Karpas-422 (cell line): ENCODE data around the gene COL4A2. TPM values are rescaled to one million over a fixed set of nuclear protein-coding genes. Genes with fewer than 3 reads are reported as not detected.
"Not testable (repeated sequence)": the region's sequence is repeated elsewhere in the genome, so short reads cannot be mapped to it uniquely, and the experiment has no call there.

Experiments
- DNase-seq: peaks from one replicate; pipeline ENCODE4 v3.0.0-alpha.2; 2015
- H2AFZ ChIP-seq: fragments of 200-600 bp; sonication (generic); 2 replicates; pipeline ENCODE4 v1.6.1; 2014; ENCODE audit warnings: antibody characterized with exemption, low read length, mixed read lengths
- H3K27ac ChIP-seq: fragments of 200-600 bp; sonication (generic); 2 replicates; pipeline ENCODE4 v1.5.1; 2014; ENCODE audit warnings: mild to moderate bottlenecking, low read length, moderate library complexity
- H3K27me3 ChIP-seq: fragments of 200-600 bp; sonication (generic); 2 replicates; pipeline ENCODE4 v1.6.1; 2014; ENCODE audit warnings: low read length, mixed read lengths
- H3K36me3 ChIP-seq: fragments of 200-600 bp; sonication (generic); 2 replicates; pipeline ENCODE4 v1.6.1; 2014; ENCODE audit warnings: low read length, mixed read lengths; ENCODE audit not compliant: insufficient read depth
- H3K4me1 ChIP-seq: fragments of 200-600 bp; sonication (generic); 2 replicates; pipeline ENCODE4 v1.6.1; 2014; ENCODE audit warnings: mild to moderate bottlenecking, low read length, mixed read lengths
- H3K4me2 ChIP-seq: fragments of 200-600 bp; sonication (generic); 2 replicates; pipeline ENCODE4 v1.6.1; 2014; ENCODE audit warnings: low read length, low read depth, mild to moderate bottlenecking; ENCODE audit not compliant: poor library complexity, severe bottlenecking
- H3K4me3 ChIP-seq: fragments of 200-600 bp; sonication (generic); 2 replicates; pipeline ENCODE4 v1.5.1; 2014; ENCODE audit warnings: mild to moderate bottlenecking, antibody characterized with exemption, low read length, mixed read lengths
- H3K79me2 ChIP-seq: fragments of 200-600 bp; sonication (generic); 2 replicates; pipeline ENCODE4 v1.6.1; 2014; ENCODE audit warnings: mild to moderate bottlenecking, low read length, mixed read lengths
- H3K9ac ChIP-seq: fragments of 200-600 bp; sonication (generic); 2 replicates; pipeline ENCODE4 v1.6.0; 2014; ENCODE audit warnings: low read length
- H3K9me2 ChIP-seq: fragments of 200-600 bp; sonication (generic), shearing (Covaris generic); replicated peaks from 2 replicates; pipeline ENCODE4 v1.6.0; 2014; ENCODE audit warnings: mild to moderate bottlenecking, low read length, moderate library complexity; ENCODE audit not compliant: insufficient read depth
- H3K9me3 ChIP-seq: fragments of 300-700, 200-600 bp; sonication (generic); 2 replicates; pipeline ENCODE4 v1.6.1; 2014; ENCODE audit warnings: low read length, mixed read lengths
- H4K20me1 ChIP-seq: fragments of 200-600 bp; sonication (generic); 2 replicates; pipeline ENCODE4 v1.6.1; 2014; ENCODE audit warnings: mild to moderate bottlenecking, antibody characterized with exemption, low read length, low read depth; ENCODE audit not compliant: insufficient read depth
- total RNA-seq: library from RNA; depleted of rRNA; stranded (reverse); fragments of >200 nt; shearing (Covaris generic); gene quantifications from 2 replicates; pipeline ENCODE4 v1.2.3, GENCODE V29; 2014; ENCODE audit warnings: low replicate concordance

The COL4A2 gene
- total RNA-seq, 1 experiment from 2014 or later: not detected

DNA sequence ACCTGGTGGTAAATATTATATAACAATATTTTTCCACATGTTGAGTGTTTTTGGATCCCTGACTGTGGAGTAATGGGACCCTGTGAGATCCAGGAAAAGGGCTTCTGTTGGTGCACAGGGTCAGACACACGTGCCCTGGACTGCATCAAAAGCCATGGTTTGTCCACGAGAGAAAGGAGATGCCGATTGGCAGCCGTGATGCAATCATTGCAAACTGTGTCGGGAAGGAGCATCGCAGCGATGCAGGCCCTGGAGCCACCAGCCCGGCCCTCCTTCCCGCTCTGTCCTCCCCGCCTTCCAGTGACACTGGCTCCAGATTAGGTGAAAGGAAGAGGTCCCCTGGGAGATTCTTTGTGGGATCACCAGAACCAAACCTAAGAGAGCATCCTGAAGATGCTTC lies 9.1 kb downstream of the COL4A2 start:
- no peak overlapping the region for H3K9ac ChIP-seq
- no peaks in the 10 kb centered on the region for H3K79me2 ChIP-seq
- H2AFZ ChIP-seq: no peak overlapping the region
- no peaks in the 10 kb centered on the region for H3K36me3 ChIP-seq
- no peaks in the 10 kb centered on the region for H3K27me3 ChIP-seq
- no peak overlapping the region for H3K4me3 ChIP-seq
- DNase-seq: no peak
- no peak overlapping the region for H3K4me2 ChIP-seq
- no peak overlapping the region for H3K27ac ChIP-seq
- no peaks in the 10 kb centered on the region for H4K20me1 ChIP-seq
- H3K9me3 ChIP-seq: no peaks in the 10 kb centered on the region
- no peaks in the 10 kb centered on the region for H3K4me1 ChIP-seq
- no peaks in the 10 kb centered on the region for H3K9me2 ChIP-seq

DNA sequence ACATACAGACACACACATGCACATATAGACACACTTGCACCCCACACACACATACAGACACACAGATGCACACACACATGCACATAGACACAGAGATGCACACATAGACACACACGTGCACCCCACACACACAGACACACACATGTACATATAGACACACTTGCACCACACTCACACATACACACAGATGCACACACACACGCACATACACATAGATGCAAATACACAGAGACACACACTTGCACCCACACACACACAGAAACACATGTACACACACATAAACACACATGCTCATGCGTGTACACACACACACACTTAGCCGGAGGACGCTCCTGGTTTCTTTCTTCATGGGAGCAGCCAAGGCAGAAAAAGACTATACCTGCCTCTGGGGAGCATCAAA lies 10.0 kb downstream of the COL4A2 start:
- Histone ChIP-seq H2AFZ (no peak overlapping the region), H3K27me3 (no peaks in the 10 kb centered on the region), H3K9me2 (no peaks in the 10 kb centered on the region), H3K4me1 (no peaks in the 10 kb centered on the region), H3K27ac (no peak overlapping the region), H3K36me3 (no peaks in the 10 kb centered on the region), H3K4me2 (no peak overlapping the region), H3K4me3 (no peak overlapping the region), H3K79me2 (no peaks in the 10 kb centered on the region), H3K9ac (no peak overlapping the region), H4K20me1 (no peaks in the 10 kb centered on the region), H3K9me3 (no peaks in the 10 kb centered on the region)
- no peak for DNase-seq

DNA sequence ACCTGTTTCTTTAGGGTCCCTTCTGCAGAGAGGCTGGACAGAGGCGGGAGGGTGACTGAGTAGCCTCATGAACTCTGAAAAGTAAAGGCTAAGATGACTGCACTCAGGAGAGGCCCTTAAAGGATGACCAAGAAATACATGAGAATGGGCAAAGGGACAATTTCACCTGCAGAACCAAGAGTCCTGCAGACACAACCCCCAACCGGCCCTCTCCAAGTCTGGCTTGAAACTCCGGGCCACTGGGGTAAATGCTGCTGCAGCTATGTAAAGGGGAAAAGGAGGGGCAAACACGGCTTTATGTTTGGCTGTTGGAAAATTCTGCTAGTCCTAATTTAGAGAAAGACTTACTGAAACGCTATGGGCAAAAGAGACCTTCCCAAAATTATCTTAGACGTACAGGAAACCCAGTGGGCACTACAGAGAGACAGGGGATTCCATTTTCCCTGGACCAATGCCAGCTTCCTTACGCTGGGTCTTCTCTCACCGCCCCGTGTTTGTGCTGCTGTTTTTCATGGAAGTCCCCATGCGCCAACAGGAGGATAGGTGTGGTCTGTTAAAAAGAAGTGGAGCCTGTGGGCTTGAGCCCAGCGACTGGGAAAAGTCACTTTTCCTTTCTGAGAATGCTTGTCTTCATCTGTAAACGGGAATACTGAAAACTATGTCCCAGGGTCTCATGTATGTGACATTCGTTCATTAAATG lies 10.6 kb downstream of the COL4A2 start:
- Histone ChIP-seq H4K20me1 (no peaks in the 10 kb centered on the region), H3K9me3 (no peaks in the 10 kb centered on the region), H3K4me3 (no peak overlapping the region), H3K4me2 (no peak overlapping the region), H2AFZ (no peak overlapping the region), H3K36me3 (no peaks in the 10 kb centered on the region), H3K27me3 (no peaks in the 10 kb centered on the region), H3K9ac (no peak overlapping the region), H3K27ac (no peak overlapping the region), H3K9me2 (no peaks in the 10 kb centered on the region), H3K79me2 (no peaks in the 10 kb centered on the region), H3K4me1 (no peaks in the 10 kb centered on the region)
- DNase-seq: no peak

DNA sequence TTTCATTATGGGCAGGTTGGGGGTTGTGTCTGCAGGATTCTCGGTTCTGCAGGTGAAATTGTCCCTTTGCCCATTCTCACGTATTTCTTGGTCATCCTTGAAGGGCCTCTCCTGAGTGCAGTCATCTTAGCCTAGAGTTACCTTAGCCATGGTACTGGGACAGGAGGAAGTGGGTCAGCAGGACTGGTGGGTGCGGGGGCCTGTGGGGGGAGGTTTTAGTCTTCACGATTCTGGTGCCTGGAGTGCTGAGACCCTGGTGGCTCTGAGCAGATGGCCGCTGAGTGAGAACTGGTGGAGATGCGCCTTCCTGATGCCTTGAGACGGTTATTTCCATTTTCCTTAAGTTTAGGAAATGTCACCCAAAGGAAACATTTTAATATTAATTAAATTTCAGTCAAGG lies 11.8 kb downstream of the COL4A2 start:
- no peaks in the 10 kb centered on the region for H3K9me2 ChIP-seq
- no peaks in the 10 kb centered on the region for H3K9me3 ChIP-seq
- H3K4me1 ChIP-seq: no peaks in the 10 kb centered on the region
- no peak overlapping the region for H3K4me3 ChIP-seq
- no peak overlapping the region for H3K27ac ChIP-seq
- H3K79me2 ChIP-seq: no peaks in the 10 kb centered on the region
- no peaks in the 10 kb centered on the region for H3K27me3 ChIP-seq
- H2AFZ ChIP-seq: no peak overlapping the region
- no peak overlapping the region for H3K4me2 ChIP-seq
- DNase-seq: no peak
- H3K36me3 ChIP-seq: no peaks in the 10 kb centered on the region
- no peaks in the 10 kb centered on the region for H4K20me1 ChIP-seq
- H3K9ac ChIP-seq: no peak overlapping the region

DNA sequence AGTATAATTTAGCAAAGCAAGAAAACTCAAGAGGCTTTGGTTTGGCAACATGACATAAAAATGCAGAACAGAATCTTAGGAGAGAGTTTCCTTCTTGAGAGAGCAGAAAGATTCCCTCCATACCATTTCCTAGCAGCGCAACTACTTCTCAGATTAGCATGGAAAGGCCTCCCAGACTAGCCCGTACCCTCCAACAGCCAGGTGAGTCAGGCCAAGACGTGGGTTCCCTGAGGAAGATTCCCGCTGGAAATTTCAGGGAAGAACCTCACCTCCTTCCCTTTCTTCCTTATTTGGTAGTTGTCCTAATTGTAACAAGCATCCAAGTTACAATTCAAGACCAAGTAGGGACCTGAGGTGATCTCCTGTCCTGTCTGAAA lies 12.3 kb downstream of the COL4A2 start:
- no peaks in the 10 kb centered on the region for H3K9me2 ChIP-seq
- H2AFZ ChIP-seq: no peak overlapping the region
- no peaks in the 10 kb centered on the region for H3K36me3 ChIP-seq
- no peak overlapping the region for H3K9ac ChIP-seq
- no peak overlapping the region for H3K4me3 ChIP-seq
- no peaks in the 10 kb centered on the region for H3K9me3 ChIP-seq
- H3K27ac ChIP-seq: no peak overlapping the region
- H3K79me2 ChIP-seq: no peaks in the 10 kb centered on the region
- H3K4me2 ChIP-seq: no peak overlapping the region
- no peaks in the 10 kb centered on the region for H4K20me1 ChIP-seq
- H3K4me1 ChIP-seq: no peaks in the 10 kb centered on the region
- no peaks in the 10 kb centered on the region for H3K27me3 ChIP-seq
- no peak for DNase-seq

DNA sequence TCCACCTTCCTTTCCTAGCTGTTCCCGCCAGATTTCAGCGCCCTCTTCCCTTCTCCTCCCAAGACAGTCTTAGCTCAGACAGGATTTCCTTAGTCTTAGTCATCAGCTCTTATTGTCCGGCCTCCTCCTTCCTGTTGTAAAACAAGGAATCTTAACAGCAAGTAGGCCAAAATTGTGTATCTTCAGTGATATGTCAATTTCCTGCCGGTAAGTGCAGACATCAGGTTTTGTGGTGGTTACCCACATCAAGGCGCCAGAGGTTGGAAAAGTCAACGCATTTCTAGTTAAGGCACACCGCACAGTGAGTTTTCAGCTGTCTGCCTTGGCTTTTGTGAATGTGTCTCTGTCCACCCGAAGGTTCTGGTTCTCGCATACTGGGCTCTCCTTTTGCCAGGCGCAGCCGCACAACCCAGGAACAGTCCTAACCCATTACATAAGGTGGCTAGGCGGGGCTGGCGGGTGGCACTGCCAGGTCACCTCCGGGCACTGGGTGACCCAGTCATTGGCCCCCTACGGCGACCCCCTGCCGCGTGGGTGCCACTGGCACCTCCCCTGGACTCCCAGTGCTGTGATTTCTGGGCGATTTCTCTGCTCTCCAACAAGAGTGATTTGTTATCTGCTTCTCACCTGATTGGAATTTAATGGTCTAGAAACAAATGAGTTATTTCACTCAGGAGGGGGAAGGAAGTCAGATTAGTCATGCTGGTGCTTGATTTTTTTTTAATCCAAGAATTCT lies 12.9 kb downstream of the COL4A2 start:
- no peaks in the 10 kb centered on the region for H3K79me2 ChIP-seq
- no peak overlapping the region for H2AFZ ChIP-seq
- H3K27me3 ChIP-seq: no peaks in the 10 kb centered on the region
- H3K4me1 ChIP-seq: no peaks in the 10 kb centered on the region
- H3K36me3 ChIP-seq: no peaks in the 10 kb centered on the region
- no peak overlapping the region for H3K27ac ChIP-seq
- DNase-seq: no peak
- H3K9me2 ChIP-seq: no peaks in the 10 kb centered on the region
- no peaks in the 10 kb centered on the region for H3K9me3 ChIP-seq
- no peaks in the 10 kb centered on the region for H4K20me1 ChIP-seq
- no peak overlapping the region for H3K4me3 ChIP-seq
- H3K9ac ChIP-seq: no peak overlapping the region
- no peak overlapping the region for H3K4me2 ChIP-seq

DNA sequence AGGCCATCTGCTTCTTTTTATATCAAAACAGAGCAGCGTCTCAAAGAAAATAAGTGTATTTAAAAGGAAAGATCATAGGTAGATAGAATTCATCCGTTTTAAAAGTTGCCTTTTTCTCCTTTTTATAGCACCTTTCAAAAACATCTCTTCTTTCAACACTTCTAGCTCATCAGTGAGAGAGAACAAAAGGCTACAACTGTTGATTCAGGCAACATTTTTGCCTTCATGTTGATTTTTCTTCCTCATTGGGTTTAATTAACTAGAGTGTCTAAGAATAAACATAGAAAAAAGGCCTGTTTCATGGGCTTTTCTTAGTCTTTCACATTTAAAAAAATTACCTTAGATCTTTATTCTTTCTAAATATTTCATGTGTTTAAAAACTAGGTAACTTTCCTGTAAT lies 13.6 kb downstream of the COL4A2 start:
- H3K9me2 ChIP-seq: no peaks in the 10 kb centered on the region
- H3K4me3 ChIP-seq: no peak overlapping the region
- DNase-seq: no peak
- no peaks in the 10 kb centered on the region for H3K79me2 ChIP-seq
- no peak overlapping the region for H2AFZ ChIP-seq
- H3K27me3 ChIP-seq: no peaks in the 10 kb centered on the region
- no peak overlapping the region for H3K27ac ChIP-seq
- no peaks in the 10 kb centered on the region for H3K9me3 ChIP-seq
- H3K4me2 ChIP-seq: no peak overlapping the region
- H3K9ac ChIP-seq: no peak overlapping the region
- no peaks in the 10 kb centered on the region for H4K20me1 ChIP-seq
- H3K4me1 ChIP-seq: no peaks in the 10 kb centered on the region
- H3K36me3 ChIP-seq: no peaks in the 10 kb centered on the region

DNA sequence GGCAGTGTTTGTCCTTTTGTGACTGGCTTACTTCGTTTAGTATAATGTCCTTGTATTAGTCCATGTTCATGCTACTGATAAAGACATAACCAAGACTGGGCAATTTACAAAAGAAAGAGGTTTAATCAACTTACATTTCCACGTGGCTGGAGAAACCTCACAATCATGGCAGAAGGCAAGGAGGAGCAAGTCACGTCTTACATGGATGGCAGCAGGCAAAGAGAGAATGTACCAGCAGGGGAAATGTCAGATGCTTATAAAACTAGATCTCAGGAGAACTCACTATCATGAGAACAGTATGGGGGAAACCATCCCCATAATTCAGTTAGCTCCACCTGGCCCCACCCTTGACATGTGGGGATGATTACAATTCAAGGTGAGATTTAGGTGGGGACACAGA lies 14.5 kb downstream of the COL4A2 start:
- not testable (repeated sequence) for H3K79me2 ChIP-seq, H3K9me3 ChIP-seq, H3K9me2 ChIP-seq, DNase-seq, H3K4me3 ChIP-seq, H3K4me2 ChIP-seq, H3K4me1 ChIP-seq, H4K20me1 ChIP-seq, H3K27me3 ChIP-seq, H2AFZ ChIP-seq, H3K9ac ChIP-seq, H3K36me3 ChIP-seq, H3K27ac ChIP-seq
